AG04449 (cell line): ENCODE data around the gene MICALL2.
"Not testable (repeated sequence)": the region's sequence is repeated elsewhere in the genome, so short reads cannot be mapped to it uniquely, and the experiment has no call there.

Source experiments
- CTCF ChIA-PET: fragments of 350-600 bp; formaldehyde crosslinking; extraction: SDS; loops from one replicate; lab custom pipeline; 2021; ENCODE audit warnings: antibody characterized with exemption; lab: Yijun Ruan, JAX
- POLR2A ChIA-PET: fragments of 400-600, 350-600 bp; formaldehyde crosslinking; extraction: SDS; loops from one replicate; lab custom pipeline; 2020; ENCODE audit warnings: antibody characterized with exemption, inconsistent platforms; lab: Yijun Ruan, JAX
- DNase-seq: peaks from one replicate; pipeline ENCODE4 v3.0.0-alpha.2; 2010; ENCODE audit warnings: low read depth, low spot score
- H3K4me3 ChIP-seq: 2 replicates; pipeline ENCODE4 v1.5.1; 2011; ENCODE audit warnings: low read depth, mild to moderate bottlenecking, control low read depth, low read length
- TF ChIP-seq, protein P1 (sequence below): IDR thresholded peaks from one replicate; pipeline ENCODE4 v1.5.1; 2011; ENCODE audit warnings: mild to moderate bottlenecking, moderate library complexity, low read length, control low read depth, inconsistent platforms; ENCODE audit not compliant: insufficient read depth; ENCODE audit errors: missing control alignments

Gene MICALL2

DNA sequence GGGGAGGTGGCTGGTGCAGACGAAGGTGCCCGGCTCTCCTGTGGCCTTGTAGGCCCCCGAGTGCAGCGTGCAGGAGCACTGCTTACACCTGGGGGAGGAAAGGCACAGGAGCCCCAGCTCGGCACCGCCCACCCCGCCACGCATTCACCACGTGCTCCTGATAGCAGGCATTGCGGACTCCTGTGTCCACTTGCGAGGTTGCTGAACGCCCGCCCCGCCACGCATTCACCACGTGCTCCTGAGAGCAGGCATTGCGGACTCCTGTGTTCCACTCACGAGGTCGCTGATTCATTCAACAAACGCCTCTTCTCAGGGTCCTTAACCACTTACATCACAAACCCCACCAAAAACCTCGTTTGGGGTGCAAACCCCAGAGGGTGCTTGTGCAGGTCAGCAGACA, 13.9 kb downstream of the MICALL2 start:
- CTCF ChIA-PET = interaction anchor here (3.1 kb wide), 1 partner anchor 12 kb away, joined by 20 read pairs; no protein-coding TSS in a partner anchor
- no peak overlapping the region for H3K4me3 ChIP-seq
- TF ChIP-seq, protein P1, sequence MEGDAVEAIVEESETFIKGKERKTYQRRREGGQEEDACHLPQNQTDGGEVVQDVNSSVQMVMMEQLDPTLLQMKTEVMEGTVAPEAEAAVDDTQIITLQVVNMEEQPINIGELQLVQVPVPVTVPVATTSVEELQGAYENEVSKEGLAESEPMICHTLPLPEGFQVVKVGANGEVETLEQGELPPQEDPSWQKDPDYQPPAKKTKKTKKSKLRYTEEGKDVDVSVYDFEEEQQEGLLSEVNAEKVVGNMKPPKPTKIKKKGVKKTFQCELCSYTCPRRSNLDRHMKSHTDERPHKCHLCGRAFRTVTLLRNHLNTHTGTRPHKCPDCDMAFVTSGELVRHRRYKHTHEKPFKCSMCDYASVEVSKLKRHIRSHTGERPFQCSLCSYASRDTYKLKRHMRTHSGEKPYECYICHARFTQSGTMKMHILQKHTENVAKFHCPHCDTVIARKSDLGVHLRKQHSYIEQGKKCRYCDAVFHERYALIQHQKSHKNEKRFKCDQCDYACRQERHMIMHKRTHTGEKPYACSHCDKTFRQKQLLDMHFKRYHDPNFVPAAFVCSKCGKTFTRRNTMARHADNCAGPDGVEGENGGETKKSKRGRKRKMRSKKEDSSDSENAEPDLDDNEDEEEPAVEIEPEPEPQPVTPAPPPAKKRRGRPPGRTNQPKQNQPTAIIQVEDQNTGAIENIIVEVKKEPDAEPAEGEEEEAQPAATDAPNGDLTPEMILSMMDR = no peak
- no peak for DNase-seq
- POLR2A ChIA-PET = no interaction called here

DNA sequence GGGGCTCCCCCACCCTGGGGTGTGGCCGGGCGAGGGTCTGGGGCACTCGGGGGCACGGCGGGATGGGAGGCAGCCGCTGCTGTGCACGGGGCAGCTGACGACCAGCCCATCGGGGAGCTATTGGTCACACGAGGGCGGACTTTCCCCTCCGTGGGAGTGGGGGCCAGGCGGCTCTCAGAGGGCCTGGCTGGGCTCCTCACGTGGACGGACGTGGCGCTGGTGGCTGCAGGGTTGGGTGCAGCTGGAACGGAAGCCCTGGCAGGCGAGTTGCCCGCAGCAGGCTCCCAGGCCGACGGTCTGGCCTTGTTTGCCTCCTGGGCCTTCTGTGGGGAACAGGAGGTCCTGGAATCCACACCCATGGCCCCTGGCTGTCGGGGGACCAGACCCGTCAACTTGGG, 14.3 kb downstream of the MICALL2 start:
- TF ChIP-seq, protein P1 = no peak
- no peak overlapping the region for H3K4me3 ChIP-seq
- ChIA-PET POLR2A (no interaction called here), CTCF (interaction anchor here (3.1 kb wide), 1 partner anchor 12 kb away, joined by 20 read pairs; no protein-coding TSS in a partner anchor)
- DNase-seq = no peak

DNA sequence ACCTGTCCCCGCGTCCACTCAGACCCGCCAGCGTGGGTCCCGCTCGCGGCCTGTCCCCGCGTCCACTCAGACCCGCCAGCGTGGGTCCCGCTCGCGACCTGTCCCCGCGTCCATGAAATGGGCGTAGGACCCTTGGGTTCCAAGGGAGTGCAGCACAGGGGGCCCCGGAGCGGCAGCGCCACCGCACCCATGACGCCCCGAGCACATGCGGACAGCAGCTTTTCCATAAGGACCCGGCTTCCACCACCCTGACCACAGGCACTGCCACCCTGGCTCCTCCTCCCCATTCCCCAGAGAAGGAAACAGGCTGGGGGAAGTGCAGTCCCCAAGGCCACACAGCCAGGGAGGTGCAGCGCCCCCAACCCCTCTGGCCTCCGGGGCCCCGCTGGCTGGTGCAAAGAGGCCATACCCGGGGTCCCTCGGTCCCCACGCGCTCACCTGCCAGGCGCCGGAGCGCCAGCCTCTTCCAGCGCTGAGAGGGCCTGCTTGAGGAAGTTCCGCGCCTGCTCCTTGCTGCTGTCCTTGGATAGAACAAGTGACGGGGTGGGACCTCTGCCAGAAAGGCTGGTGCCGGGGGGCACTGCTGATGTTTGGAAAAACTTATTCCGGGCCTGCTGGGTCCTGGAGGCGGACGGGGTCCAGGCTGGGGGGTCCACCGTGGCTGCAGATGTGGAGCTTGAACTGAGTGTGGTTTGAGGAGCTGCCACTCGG, 14.9 kb downstream of the MICALL2 start:
- CTCF ChIA-PET = interaction anchor here (1.2 to 3.1 kb wide), 2 partner anchors 11 to 219 kb away, joined by 4 to 20 read pairs; no protein-coding TSS in a partner anchor
- DNase-seq = no peak
- TF ChIP-seq, protein P1 = no peak
- H3K4me3 ChIP-seq = no peak overlapping the region
- POLR2A ChIA-PET = no interaction called here

DNA sequence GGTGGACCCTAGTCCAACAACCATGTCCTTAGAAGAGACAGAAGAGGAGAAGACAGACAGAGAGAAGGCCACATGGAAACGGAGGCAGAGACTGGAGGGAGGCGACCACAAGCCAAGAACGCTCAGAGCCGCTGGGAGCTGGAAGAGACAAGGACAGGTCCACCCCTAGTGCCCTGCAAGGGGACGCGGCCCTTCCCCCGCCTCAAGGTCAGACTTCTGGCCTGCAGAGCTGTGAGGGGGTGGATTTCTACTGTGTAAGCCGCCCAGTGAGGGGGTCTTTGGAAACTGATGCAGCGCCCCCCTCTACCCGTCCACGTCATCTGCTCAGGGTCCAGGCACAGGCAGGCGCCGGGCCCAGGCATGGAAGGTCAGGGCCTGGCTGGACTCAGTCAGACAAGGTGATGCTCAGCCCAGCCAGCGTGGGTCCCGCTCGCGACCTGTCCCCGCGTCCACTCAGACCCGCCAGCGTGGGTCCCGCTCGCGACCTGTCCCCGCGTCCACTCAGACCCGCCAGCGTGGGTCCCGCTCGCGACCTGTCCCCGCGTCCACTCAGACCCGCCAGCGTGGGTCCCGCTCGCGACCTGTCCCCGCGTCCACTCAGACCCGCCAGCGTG, 15.6 kb downstream of the MICALL2 start:
- H3K4me3 ChIP-seq, DNase-seq, POLR2A ChIA-PET: not testable (repeated sequence)
- CTCF ChIA-PET = interaction anchor here (1.2 to 3.1 kb wide), 2 partner anchors 10 to 218 kb away, joined by 4 to 20 read pairs; no protein-coding TSS in a partner anchor

DNA sequence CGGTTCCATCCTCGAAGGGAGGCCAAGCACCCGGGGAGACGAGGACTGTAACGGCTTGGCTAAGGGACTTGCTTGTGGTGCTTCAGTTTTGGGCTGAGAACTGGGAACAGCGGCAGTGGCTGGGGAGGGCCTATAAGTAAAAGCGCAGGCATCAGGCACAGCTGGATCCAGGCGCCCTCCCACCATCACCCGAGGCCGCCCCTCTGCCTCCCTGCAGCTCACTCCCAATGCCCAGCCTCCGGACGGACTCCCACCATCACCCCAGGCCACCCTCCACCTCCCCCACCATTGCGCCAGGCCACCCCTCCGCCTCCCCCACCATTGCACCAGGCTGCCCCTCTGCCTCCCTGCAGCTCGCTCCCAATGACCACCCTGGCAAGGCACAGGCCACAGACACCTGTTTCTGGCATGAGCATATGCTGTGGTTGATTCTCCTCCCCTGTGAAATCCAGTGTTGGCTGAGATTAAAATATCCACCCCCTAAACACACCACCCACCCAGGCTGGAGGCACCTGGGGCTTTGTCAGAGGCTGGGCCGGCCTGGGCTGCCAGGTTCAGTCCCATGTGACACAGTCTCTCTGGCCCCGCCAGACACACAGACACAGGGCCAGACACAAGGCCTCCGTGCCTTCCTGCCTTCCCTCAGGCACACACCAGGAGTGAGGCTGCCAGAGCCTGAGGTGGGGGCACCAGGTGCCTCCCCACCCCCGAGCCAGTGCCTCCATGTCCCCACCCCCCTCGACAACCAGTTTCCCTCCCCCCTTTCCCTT, 16.7 kb downstream of the MICALL2 start:
- CTCF ChIA-PET = interaction anchor here (1.2 to 3.1 kb wide), 4 partner anchors 9 to 217 kb away, joined by 3 to 21 read pairs (median 12); no protein-coding TSS in a partner anchor
- H3K4me3 ChIP-seq = no peak overlapping the region
- POLR2A ChIA-PET = no interaction called here
- no peak for DNase-seq
- TF ChIP-seq, protein P1 = no peak

DNA sequence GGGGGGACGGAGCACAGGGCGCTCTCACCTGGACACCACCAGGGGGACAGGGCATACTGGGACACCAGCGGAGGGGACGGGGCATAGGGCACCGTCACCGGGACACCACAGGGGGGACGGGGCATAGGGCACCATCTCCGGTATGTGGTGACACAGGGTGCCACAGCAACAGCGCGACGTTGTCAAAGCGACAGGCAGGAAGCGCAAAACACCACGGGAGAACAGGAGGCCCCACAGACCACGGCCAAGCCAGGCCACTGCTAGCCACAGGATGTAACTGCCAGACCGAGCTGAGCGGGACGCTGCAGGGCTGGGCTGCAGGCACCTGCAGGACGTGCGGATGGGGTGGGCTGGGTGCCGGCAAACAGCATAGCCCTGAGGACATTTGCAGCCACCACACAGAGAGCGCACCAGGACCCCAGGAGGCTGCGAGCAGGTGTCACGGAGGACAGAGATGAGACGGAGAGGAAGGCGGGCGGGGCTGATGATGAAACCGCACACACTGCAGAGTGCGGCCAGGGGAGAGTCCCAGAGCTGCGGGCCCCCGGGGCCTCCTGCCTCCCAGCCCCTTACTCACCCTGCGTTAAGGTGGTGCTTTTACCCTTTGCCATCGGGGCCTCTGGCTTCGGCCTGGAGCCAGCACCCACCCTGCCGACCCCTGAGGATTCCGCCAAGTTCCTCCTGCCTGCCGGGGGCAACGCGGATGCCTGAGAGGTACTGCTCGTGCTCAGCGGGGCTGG, 17.5 kb downstream of the MICALL2 start:
- CTCF ChIA-PET = interaction anchor here (1.2 to 2.0 kb wide), 2 partner anchors 9 to 11 kb away, joined by 3 to 21 read pairs; no protein-coding TSS in a partner anchor
- POLR2A ChIA-PET = no interaction called here

More for the DNA sequence above, 17.5 kb downstream of the MICALL2 start:
- DNase-seq = no peak
- no peak overlapping the region for H3K4me3 ChIP-seq
- TF ChIP-seq, protein P1 = no peak
